HG02970 (cell line): Measurements from ENCODE around the gene COL15A1.

Experiments used
- ATAC-seq: cut with Tn5 transposase; IDR thresholded peaks from one replicate; pipeline ENCODE4 v1.9.1; 2021; ENCODE audit warnings: mild to moderate bottlenecking, moderate library complexity, moderate number of reproducible peaks; ENCODE audit not compliant: unreplicated experiment, low FRiP score

The COL15A1 gene

GRCh38 chr9:98968601-98969337 lies 25.1 kb downstream of the COL15A1 start:
- no peak for ATAC-seq

GRCh38 chr9:98970532-98971041 lies 26.9 kb downstream of the COL15A1 start:
- ATAC-seq = no peak

- no peak for ATAC-seq
These were observed 27.6 kb downstream of the COL15A1 start for GRCh38 chr9:98971168-98971914.

GRCh38 chr9:98971915-98972223 lies 28.2 kb downstream of the COL15A1 start:
- no peak for ATAC-seq

- ATAC-seq = no peak
These were observed 29.0 kb downstream of the COL15A1 start for GRCh38 chr9:98972716-98973115.

- ATAC-seq = no peak
These were observed 29.5 kb downstream of the COL15A1 start for GRCh38 chr9:98973171-98973570.

GRCh38 chr9:98973576-98973975 lies 29.9 kb downstream of the COL15A1 start:
- ATAC-seq = no peak

- no peak for ATAC-seq
These were observed 30.4 kb downstream of the COL15A1 start for GRCh38 chr9:98974106-98974505.

GRCh38 chr9:98974554-98974953 lies 30.8 kb downstream of the COL15A1 start:
- ATAC-seq = no peak

GRCh38 chr9:98974994-98975712 lies 31.4 kb downstream of the COL15A1 start:
- ATAC-seq = peak; percentile 83

GRCh38 chr9:98975838-98976237 lies 32.1 kb downstream of the COL15A1 start:
- no peak for ATAC-seq

- no peak for ATAC-seq
These were observed 33.6 kb downstream of the COL15A1 start for GRCh38 chr9:98977246-98977714.

GRCh38 chr9:98977813-98978212 lies 34.1 kb downstream of the COL15A1 start:
- ATAC-seq = no peak

- no peak for ATAC-seq
These were observed 34.5 kb downstream of the COL15A1 start for GRCh38 chr9:98978231-98978681.

GRCh38 chr9:98980291-98980690 lies 36.6 kb downstream of the COL15A1 start:
- ATAC-seq = no peak

- no peak for ATAC-seq
These were observed 39.9 kb downstream of the COL15A1 start for GRCh38 chr9:98983295-98984268.

- no peak for ATAC-seq
These were observed 41.9 kb downstream of the COL15A1 start for GRCh38 chr9:98985596-98985995.

- no peak for ATAC-seq
These were observed 43.4 kb downstream of the COL15A1 start for GRCh38 chr9:98986866-98987651.
